A172 (cell line): Measurements from ENCODE around the gene DPEP2. TPM values are rescaled to one million over a fixed set of nuclear protein-coding genes. Genes with fewer than 3 reads are reported as not detected.
"Not testable (repeated sequence)": the region's sequence is repeated elsewhere in the genome, so short reads cannot be mapped to it uniquely, and the experiment has no call there.

Experiments
- DNase-seq: peaks from one replicate; pipeline ENCODE4 v3.0.0-alpha.2; 2015; ENCODE audit warnings: low spot score
- total RNA-seq: library from RNA; depleted of rRNA; stranded (reverse); fragments of >200 nt; shearing (Covaris generic); gene quantifications from 2 replicates; pipeline ENCODE4 v1.2.3, GENCODE V29; 2014

Gene DPEP2
- total RNA-seq, 1 experiment from 2014 or later, result not detected

DNA sequence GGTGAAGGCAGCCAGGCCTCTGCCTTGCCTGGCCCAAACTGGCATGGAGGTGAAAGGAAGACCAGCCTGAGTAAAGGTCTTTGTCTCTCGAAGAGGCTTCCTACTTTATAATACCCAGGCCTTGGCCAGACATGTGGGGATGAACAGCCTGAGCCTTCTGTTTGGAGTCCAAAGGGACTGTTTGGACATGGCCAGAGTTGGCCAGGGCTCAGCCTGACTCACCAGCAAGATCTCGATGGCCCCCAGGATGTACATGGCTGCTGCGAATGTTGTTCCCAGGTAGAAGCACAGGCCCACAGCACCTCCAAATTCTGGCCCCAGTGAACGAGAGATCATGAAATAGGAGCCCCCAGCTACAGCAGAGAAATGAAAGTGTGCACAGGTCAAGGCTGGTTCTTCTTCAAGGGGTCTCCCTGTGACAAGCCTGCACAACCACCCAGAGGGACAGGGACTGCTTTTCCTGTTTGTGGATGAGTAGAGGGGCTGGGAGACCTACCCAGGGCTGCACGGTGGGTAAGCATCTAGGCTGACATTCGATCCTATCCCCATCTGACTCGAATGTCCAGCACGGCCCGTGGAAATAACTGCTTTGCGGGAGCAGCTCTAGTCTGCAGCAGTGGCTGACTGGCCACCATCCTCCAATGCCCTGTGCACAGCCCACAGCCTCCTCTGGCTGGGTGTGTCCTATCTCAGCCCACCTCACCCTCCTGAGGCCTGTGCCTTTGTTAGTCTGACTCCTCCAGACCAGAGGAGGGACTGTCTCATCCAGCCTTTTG is 44.7 kb downstream of the DPEP2 start:
- DNase-seq, result no peak

DNA sequence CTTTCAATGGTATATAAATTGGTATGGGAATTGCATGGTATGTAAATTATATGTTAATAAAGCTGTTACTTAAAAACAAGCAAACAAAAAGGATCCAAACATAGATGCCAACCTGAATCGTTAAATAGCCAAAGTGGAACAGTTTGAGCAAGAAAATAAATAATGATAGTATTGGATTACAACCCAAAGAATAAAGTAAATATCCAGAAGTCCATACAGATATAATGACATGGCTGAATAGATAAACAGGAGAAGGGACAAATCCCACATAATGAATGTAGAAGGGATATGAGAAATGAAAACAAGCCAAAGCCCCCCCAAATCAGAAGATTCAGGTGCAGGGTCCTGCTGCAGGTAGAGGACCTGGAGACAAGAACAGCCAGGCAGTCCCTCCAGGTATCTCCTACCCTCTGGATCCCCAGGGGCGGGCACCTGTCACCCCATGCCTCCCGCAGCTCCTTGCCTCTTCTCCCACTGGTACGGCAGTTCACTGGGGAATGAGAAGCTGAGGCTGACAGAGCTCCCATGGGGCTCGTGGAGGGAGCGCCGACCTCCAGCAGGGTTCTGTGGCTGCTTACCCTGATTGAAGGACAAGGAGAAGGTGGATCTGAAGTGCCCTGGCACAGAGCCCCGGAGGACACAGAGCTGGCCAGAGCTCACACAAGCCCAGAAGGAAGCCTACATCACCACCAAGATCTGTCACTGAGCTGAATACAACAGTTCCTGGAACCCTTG is 45.5 kb downstream of the DPEP2 start:
- no peak for DNase-seq

GRCh38 chr16:67951485-67951884 is 47.8 kb downstream of the DPEP2 start:
- no peak for DNase-seq

DNA sequence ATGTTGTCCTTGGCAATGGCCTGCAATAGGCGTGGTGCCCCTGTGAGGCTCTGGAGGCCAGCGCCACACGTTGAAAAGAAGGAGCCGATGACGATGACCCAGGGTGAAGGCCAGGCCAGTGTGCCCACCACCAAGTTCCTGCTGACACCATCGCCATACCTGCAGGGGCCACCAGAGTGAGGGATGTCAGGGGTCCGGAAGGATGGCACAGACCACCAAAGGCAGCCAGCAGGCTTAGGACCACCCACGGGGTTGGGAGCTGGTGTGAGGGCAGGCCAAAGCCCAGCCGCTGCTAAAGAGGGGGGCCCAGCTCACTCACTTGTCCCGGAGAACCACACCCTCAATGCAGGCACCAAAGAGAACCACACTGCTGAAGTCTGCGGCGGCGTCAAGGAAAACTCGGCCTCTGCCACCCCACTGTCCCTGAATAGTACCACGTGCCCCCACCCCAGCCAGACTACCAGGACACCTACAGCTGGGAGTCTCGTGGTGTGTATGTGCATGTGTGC is 48.9 kb downstream of the DPEP2 start:
- no peak for DNase-seq

GRCh38 chr16:67949645-67950044 is 49.6 kb downstream of the DPEP2 start:
- DNase-seq, result no peak

DNA sequence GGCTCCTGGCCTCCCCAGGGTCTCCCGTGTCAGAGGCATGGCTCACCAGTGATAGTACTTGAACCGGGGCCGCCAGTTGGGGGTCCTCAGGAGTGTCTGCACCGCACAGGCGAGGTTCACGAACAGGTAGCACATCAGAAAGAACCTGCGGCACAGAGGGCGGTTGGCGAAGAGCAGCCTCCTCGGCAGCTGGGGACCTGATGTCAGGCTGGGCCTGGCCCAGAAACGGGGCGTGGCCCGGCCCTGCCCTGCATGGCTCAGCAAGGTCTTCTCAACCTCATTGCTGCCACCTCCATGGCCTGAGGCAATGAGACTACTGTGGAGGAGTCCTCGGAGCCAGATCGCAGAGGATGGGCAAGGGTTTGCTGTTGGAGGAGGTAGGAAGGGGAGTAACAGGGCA is 51.3 kb downstream of the DPEP2 start:
- DNase-seq, result no peak

DNA sequence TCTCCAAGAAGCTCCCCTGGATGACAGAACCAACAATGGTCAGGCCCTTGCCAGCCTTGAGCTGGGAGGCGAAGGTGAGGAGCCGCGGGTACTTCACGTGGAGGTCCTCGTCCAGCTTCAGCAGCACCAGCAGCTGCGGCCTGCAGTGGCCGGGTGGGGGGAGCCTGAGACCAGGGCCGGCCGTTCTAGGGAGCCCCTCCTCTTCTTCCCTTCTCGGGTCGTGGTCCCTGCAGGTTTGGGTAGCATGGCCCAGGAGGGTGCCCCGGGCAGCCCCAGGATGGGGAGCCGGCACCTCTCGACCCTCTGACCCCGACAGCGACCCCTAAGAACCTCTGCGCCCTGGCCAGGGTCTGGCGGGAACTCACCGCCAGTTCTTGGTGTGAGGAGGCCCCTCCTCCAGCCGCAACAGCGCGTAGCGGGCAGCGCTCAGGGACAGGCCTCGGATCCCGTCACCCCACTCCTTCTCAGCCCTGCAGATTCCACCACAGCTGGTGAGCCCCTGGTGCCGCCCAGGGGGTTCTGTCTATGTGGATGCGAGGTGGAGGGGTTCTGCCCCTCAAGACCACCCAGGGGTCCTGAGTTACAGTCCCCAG is 52.2 kb downstream of the DPEP2 start:
- DNase-seq, result no peak

DNA sequence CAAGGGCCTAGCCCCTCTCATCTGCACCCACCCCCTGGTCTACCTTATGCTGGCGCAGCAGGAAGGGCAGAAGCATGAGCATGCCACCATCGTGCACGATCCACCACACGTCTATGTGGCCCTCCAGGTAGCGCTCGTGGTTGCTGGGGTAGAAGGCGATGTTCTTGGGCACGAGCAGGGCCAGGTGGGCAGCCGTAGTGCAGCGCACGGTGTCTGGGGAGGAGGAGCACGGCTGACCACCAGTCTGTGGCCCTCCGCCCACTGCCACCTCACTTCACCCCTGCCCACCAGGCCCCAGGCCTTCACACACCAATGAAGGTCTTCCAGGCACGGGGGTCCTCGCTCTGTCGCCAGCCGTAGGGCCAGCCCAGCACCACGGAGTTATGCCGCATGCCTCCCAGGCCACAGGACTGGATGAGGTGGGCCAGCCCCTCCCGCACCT is 53.1 kb downstream of the DPEP2 start:
- DNase-seq, result no peak

DNA sequence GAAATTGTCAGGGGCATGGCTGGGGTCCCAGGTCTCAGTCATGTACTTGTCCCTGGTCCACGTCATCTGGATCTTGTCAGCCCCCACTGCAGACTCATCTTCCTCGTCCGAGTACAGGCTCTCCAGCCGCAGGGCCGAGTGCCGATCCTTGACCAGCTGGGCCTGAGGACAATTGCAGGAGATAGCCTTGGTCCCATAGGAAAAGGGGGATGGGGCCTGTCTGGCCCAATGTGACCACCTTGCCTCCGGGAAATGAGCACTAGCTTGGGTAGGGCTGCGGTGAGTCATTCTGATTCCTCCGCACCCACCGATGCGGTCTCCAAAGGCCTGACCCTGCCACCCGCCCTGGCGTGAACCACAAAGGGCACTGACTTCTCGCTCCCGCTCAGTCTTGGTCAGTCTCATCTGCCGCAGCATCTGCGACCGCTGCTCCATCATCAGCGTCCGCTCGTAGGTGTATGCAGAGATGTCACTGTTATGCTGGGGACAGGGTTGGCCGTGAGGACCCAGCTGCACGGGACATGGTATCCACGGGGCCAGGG is 53.8 kb downstream of the DPEP2 start:
- DNase-seq, result peak; percentile 66

DNA sequence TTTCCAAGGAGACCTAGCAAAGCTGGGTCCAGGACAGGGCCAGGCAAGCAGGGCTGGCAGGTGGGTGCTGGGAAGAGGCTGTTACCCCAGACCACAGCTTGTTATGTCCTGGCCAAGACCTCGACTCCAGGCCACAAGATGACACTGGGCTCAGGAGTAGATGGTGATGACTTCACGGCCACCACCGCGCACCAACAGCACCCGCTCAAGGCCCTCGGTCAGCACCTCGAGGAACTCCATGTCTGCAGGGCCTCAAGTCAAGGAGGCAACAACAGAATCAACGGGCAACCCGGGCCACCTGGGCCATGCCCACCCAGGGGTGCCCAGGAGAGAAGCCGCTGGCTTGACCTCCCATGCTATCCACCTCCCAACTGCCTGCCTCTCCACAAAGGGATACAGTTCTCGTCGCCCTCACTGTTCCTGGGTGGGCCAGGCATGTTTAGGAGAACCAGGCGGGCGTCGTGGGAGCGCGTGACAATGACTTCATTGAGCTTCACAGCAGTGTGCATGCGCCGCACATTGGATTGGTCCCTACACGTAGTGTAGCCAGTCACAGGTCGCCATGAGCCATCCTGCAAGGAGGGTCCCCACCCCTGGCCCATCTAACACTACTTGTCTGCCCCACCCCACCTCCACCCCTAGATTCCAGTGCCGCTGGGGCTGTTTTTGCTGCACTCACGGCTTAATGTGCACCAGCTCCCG is 54.4 kb downstream of the DPEP2 start:
- no peak for DNase-seq

GRCh38 chr16:67943619-67944504 is 55.4 kb downstream of the DPEP2 start, which contains the start of gene LCAT:
Gene LCAT, minus strand, starts transcription at chr16:67944120. Its CDS starts 19 bp downstream, at chr16:67944101.
- DNase-seq, result peak; percentile 50

- no peak for DNase-seq
Measured at GRCh38 chr16:67943256-67943618, 56.0 kb downstream of the DPEP2 start.

DNA sequence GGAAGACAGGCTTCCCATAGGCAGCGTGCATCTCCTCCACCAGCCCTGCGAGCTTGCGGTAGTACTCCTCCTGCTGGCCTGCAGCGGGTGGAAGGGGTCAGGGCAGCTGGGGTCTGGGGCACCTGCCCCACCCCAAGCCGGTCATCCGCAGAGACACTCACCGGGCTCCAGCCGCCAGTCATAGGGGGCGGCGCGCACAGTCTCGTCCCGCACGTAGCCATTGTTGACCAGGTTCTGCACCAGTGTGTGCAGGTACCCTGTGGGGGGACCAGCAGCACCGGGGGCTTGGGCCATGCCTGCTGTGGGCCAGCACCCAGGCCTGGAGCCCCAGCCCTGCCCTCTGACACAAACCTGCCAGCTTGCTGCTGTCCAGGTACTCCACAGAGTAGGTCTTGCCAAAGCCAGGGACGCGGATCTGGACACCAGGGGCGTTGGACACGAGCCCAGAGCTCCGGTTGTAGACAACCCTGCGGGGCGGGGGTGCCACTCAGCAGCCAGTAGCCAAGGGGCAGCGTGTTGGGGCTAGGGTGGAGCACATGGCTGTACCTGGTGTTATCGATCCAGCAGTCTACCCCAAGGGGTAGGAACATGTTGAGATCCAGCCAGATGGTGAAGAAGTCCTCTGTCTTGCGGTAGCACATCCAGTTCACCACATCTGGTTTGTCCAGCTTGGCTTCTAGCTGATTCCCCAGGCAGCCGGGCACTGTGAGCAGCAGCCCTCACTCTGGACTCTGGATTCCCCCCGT is 56.6 kb downstream of the DPEP2 start:
- DNase-seq, result no peak

GRCh38 chr16:67942200-67942509 is 57.1 kb downstream of the DPEP2 start:
- DNase-seq, result no peak

DNA sequence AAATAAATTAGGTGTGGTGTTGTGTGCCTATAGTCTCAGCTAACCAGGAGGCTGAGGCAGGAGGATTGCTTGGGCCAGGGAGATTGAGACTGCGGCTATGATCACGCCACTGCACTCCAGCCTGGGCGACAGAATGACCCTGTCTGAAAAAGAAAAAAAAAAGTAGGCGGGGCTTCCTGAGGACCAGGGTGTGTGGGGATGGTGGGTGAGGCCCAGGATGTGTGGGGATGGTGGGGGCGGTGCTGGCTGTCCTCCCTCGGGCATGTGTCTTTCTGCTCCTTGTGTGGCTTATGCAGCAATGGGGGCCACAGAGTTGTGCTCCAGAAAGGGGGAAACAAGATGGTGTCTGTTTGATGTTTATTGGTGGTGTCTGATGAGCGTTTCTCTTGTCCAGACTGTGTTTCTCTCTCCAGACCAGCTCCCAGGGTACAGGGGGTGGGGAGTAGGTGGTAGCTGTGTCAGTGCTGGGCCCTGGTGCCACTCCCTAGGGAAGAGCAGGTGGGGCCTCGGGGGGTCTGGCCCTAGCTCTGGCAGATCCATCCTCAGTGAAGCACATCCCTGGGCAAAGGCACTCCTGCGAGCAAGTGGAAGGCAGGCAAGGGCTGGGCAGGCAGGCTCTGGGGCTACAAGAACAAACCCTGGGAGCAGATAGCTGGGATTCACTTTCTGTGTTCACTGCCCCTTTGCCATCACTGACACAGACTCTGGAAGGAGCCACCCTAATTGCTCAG is 57.6 kb downstream of the DPEP2 start:
- no peak for DNase-seq

GRCh38 chr16:67940446-67941089 is 58.7 kb downstream of the DPEP2 start:
- no peak for DNase-seq

- DNase-seq, result no peak
Measured at GRCh38 chr16:67939507-67940445, 59.5 kb downstream of the DPEP2 start.

- not testable (repeated sequence) for DNase-seq
Measured at GRCh38 chr16:67937713-67938112, 61.6 kb downstream of the DPEP2 start.
